Measurements from ENCODE around the gene LRRC25.

DNA sequence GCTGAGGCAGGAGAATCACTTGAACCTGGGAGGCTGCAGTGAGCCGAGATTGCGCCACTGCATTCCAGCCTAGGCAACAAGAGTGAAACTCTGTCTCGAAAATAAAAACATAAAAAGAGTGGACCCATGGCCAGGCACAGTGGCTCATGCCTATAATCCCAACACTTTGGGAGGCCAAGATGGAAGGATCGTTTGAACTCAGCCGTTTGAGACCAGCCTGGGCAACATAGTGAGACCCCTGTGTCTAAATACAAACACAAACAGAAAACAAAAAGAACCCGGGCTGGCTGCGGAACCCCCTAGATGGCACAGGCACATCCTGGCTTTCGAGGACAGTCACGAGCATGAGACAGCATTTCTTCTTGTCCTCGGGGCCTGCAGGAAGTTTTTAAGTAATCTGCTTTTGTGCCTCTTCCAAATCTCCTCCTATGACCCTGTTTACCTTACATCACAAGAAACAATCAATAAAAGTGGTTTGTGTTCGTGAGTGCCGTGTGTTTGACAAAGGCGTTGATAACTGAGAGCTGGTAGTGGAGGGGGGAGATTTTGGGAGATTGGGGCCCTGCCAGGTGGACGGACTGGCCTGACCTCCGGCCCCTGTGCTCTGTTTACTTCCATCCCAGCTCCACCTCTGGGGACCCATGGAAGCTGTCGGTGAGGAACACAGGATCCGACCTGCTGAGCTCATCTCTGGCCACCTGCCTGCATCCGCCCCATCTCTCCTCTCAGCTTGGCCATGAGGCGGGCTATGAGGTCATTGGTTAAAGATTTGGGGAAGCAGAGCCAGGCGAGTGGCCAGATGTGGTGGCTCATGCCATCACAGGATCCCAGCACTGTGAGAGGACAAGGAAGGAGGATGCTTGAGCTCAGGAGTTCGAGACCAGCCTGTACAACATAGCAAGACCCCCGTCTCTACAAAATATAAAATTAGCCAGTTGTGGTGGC is 17.3 kb downstream of the LRRC25 start:
- TF ChIP-seq HDGF (IDR thresholded peaks at IDR 0.05; ENCODE audit: borderline replicate concordance) (no peak), NFRKB (IDR thresholded peaks at IDR 0.05) (no peak), PKNOX1 (IDR thresholded peaks at IDR 0.05) (no peak), ELF4 (IDR thresholded peaks at IDR 0.05) (no peak), FOXA1 (IDR thresholded peaks at IDR 0.05) (no peak)
